ENCODE measurements around the gene CFAP65.

Gene CFAP65

DNA sequence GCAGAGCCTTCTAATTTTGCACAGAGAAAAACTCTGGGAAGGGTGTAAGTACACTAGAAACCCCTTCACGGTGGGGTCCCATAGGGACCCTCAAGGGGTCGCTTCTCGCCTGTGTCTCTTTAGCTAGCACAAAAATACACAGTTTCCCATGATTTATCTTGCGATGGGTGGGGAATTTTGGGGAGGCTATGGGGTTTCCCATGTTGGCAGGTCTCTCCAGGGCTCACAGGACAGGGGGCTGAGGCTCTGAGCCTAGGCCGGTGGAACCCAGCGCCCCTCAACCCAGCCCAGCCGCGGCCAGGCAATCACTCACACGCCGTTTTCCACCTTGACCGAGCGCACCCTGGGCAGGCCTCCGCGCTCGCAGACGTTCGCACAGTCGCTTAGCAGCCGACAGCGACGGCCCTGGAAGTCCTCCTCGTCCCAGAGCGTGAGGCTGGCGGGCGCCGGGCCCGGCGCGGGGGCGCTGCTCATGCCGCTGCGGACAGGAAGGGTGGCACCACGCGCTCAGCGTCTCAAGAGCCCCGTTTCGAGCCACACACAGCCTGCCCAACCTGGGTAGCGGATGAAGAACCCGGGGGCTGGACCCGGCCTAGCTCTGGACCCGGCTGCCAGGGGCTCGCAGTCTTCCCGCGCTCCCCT, 48.5 kb downstream of the CFAP65 start:
- DNase-seq (ENCODE audit: low spot score), result no peak

DNA sequence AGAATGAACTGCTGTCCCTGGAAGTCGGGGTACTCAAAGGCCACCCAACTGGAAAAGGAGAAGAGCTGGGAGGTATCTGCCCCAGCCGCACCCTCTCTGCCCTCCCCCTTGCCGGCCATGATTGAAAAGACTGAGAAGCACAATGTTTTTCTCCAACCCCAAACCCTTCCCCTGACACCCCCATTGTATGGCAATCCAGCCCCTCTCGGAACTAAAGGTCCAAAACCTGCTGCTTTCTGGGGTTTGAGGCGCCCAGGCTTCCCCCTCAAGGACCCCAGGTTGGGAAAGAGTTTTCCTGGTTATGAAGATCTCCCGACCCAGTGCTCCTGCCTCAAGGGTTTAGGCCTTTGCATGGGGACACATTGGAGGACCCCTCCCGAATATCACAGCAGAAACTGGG, 49.1 kb downstream of the CFAP65 start:
- no peak for DNase-seq (ENCODE audit: low spot score)

DNA sequence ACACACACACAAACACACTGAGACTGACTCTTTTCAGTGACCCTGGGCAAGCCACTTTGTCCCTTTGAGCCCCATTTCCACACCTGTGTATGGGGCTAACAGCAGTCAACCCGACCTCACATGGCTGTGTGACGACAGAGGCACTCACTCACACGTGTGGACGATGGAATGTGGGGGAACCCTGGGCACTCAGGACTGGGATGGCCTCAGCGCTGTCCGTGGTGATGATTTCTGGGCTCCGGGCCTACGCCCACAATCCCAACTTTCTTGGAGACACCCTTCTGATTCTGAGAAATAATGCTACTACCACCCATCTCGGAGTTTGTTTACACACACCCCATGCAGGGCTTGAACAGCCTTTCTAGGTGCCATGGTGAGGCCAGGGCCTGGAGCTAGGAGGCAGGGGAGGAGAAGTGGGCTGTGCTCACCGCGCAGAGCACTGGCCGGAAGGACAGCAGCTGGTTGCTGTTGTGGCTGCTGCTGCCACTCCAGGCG, 49.6 kb downstream of the CFAP65 start:
- no peak for DNase-seq (ENCODE audit: low spot score)

DNA sequence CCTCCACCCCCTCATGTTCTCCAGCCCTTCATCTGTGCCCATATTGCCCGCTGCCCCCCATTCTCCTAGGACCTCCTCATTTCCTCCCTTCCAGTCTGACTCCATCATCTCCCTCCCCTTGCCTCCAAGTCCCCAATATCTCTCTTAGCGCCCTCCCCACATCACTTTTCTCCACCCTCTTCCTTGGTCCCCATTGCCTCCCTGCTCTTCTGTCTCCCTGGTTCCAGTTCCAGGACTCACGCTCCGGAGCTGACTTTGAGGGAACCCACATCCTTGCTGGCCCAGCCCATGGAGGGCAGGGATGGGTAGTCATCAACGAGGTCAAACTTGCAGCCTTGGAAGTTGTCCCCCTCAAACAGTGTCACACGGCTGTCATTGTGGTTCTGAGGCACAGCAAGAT, 50.7 kb downstream of the CFAP65 start:
- DNase-seq (ENCODE audit: low spot score), result no peak

DNA sequence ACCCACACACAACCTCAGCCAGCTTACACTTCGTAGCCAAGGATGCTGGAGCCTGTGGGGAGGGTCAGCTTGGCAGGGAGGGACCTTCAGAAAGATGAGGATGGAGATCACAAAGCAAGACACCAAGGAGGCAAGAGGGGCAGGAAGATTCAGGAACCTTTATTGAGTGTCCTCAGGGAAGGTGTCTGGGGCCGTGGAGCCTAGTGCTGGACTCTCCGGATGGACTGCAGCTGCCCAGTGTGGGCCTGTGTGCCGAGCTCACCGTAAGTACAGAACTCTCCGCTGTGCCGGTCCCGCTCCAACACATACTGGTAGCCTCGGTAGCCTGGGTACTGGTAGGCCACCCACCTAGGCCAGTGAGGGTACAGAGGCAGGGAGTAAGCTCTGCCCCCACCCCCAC, 51.3 kb downstream of the CFAP65 start:
- DNase-seq (ENCODE audit: low spot score), result no peak

DNA sequence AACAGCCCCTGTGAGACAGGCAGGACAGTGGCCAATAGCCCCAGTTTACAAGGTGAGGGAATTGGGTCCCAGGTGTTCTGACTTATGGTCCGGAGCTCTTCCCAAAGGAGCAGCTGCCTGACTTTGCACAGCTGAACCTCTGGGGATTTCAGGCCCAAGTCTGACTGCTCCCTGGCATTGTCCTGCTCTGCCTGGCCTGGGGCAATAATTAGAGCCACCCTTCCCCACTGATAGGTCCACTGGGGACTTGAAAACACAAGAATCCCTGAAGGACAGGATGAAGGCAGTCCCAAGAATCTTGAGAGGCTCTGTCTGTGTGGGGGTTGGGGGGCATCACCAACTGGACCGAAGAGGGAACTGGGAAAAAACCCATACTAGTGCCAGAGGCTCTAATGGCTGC, 52.7 kb downstream of the CFAP65 start:
- DNase-seq (ENCODE audit: low spot score), result no peak

DNA sequence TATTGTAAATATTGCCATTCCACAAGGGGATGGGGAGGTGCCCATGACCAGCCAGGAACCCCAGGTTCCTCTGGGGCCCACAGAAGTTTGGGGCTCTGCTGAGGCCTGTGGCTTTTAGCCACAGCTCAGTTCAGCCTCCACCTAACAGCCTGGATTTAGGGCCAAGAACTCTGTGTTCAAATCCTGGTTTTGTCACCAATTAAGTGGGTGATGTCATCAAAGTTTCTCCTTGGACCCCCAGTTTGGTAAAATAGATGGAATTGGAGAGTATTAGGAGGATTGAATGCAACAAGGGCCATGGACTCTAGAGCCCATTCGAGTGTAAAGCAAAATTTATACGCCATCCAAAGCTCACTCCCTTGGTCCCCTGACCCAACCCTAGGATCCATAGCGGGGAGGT, 53.2 kb downstream of the CFAP65 start:
- no peak for DNase-seq (ENCODE audit: low spot score)

DNA sequence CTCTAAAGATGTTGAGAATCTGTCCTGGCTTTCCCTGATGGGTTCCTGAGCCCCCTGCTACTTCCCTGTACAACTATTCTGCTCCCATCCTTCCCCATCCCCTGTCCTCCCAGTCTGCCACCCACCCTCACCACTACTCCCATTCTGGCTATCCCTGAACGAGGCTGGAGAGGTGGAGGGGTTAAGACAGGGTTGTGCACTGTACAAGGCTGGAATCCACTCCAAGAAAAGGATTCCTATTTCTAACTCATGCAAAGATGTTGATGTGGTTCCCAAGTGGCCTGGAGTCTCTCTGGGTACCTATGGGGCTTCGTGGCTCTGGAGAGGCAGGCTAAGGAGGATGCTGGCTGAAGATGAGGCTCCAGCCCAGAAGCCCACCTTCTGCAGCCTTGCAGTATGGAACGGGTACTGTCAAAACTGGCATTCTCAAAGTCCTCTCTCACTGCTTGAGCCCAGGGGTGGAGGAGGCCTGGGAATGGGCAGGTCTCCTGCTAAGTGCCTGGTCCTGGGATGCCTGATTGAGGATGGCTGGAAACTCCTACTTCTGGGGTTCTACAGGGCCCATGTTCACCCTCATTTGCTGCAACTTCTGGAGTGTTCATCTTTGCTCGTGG, 55.1 kb downstream of the CFAP65 start:
- no peak for DNase-seq (ENCODE audit: low spot score)

DNA sequence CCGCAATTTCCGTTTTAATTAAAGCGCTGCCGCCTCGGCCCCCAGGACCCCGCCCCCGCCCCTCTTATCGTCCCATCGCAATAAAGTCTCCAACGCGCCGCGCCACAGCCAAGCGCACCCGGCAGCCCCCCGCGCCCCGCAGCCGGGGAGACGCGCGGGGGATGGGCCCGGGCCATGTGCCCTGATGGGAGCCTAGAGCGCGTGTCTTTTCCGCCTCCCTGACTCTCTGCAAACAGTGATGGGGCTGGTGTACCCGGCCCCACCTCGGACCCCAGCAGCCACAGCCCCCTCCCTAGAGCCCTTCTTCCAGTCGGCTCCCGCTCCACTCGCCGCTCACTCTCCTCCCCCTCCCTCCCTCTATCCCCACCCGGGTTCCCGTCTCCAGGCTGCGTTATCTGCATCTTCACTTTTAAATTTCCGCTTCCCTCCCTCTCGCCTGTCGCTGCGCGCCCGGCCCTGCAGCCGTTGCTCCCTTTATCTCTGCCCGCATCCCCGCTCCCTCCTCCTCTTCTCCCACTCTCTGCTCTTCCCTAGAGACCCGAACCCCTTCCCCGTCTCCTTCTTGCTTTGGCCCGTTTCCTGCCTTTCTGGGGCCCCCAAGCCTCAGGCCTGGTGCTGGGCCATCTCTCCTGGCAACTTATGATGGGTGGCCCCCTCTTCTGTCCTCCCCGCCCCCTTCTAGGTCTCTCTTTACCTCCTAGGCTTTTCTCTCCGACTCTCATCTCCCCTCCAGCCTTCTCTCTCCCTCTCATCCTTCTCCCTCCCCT, 55.8 kb downstream of the CFAP65 start:
- no peak for DNase-seq (ENCODE audit: low spot score)

DNA sequence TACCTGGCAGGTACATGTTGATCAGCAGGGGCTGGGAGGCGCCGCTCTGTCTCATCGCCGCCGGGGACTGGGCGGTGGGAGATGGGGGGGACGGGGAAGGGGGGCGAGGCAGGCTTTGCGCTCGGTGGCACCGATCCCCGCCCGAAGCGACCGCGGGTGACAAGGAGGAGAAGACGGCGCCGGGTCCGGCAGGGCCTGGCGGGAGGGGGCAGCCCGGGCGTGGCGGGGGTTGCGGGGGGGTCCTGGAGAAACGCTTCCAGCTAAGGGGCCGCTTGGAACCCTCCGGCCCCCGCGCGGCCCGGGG, 56.3 kb downstream of the CFAP65 start, which contains the start of gene FEV:
Gene FEV (minus strand): TSS at position 164 of the 304 bp plus-strand sequence. CDS start 109 bp downstream, at position 55.
- no peak for DNase-seq (ENCODE audit: low spot score)

DNA sequence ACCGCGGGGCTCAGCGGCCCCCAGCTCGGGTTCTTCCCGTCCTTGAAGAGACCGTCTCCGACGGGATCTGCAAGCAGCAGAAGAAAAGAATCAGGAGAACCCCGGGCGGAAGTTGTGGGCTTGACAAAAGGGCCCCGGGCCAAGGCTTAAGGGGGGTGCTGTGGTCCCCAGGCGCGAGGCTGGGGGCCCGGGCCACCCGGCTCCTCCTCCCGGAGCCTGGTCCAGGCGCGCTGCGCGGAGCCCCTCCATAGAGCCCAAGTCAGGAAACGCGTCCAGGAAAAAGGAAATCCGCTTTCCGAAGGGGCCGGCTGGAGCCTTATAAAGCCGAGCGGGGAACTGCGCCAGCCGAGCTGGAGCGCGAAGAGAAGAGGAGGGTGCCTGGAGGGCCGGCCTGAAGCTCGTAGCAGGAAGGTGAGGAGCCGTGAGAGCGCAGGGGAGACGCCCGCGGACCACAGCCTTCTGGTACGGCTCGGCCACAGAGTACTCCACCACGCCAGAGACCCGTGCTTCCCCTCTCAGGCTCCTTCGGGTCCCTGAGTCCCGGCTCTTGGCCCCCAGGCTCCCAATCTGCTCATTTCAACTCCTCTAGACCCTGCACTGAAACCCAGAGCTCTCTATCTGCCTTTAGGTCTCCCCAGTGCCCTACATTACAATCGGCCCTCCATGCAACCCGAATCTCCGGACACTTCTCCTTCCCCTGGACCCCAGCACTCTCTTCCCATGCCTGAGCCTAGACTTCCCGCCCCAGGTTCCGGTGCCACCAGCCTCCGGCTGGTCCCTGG, 56.9 kb downstream of the CFAP65 start:
- DNase-seq (ENCODE audit: low spot score), result no peak

DNA sequence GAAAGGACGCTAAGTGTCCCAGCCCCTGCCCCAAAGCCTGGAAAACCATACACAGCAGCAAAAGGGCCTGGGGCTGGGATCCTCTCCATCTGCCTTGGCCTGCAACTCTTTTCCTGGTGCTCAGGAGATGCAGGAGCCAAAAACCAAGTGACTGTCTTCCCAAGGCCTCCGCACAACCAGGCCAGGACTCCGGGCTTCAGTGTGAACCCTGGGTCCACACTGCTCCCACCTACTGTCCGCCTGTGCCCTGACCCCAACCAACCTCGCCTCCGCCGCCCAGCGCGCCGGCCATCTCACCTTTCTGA, 57.4 kb downstream of the CFAP65 start:
- no peak for DNase-seq (ENCODE audit: low spot score)

DNA sequence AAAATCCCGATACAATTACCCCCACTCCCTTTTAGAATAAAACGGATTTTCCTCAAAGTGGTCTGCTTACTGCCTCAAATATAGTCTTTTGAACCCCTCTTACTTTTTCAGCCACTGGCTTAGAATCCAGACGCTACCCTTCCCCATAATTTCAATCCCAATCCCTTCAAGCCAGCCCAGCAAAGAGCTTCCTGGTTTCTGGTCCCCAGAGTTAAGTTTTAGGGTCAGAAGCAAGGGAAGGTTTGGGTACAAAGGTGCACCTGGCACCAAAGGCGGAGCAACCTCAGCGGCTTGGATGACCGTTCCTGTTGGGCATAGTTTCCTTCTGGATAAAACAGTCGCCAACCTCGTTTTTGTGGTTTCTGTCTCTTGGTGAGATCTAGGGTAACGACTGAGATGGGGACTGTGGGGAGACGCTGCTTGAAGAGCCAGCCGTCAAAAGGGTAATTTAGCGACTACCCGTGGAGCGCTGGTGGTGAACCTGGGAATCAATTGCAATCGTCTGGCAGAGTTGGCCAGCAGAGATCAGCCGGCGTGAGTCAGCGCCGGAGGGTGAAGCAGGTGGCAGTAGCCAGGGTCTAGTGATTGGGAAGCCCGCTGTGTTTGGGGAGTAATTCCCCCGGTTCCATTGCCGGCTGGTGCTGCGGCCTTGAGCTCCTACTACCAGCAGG, 57.9 kb downstream of the CFAP65 start:
- DNase-seq (ENCODE audit: low spot score), result no peak

DNA sequence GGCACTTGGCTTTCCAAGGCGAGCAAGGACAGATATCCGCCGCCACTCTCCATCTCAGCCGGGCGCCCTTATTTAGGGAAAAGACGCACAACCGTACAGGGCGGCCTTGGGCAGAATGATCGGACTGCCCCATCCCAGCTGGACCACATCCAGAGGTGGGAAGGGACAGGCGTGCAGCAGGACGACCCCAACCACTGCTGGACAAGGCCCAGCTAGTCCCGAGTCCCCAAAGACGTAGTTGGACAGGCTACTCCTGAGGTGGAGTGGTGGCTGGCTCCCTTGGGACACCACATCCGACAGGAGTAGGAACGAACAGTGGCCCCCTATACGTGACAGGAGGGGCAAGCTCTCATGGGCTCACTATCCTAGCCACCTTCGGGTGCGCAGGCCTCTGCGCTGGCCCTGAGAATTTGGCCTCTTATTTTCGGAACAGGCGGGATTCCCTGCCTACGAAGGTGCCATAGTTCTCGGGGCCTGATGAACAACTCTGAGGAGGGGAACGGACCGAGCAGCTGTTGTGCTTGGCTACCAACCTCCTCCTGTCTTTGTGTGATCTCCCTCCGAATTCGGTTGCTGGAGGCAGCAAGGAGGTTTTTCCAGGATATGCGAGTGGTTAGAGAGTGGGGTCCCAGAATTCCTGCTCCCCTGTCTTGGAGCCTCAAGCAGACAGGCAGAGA, 58.6 kb downstream of the CFAP65 start:
- DNase-seq (ENCODE audit: low spot score), result no peak

DNA sequence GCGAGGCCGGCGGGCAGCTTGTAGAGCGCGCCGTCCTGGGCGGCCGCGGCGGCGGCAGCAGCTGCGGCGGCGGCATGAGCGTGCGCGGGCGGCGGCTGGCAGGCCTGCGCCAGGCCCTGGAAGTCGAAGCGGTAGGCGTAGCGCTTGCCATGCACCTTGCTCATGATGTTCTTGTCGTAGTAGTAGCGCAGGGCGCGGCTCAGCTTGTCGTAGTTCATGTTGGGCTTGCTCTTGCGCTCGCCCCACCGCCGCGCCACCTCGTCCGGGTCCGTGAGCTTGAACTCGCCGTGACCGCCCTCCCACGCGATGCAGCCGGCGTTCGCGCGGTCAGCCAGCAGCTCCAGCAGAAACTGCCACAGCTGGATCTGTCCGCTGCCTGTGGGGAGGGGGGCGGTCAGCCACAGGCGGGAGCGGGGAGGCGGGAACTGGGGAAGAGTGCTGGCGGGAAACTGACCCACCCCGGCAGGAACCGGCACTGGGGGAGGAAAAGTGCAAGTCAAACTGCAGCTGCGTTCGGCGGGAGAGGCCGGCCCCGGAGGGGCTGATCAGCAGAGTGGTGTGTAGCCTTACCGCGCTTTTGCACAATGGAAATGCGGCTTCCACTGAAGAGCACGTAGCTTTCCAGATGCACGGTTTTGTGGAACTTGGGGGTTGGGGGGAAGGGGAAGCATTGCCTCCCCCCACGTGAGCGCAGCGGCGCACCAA, 59.3 kb downstream of the CFAP65 start:
- no peak for DNase-seq (ENCODE audit: low spot score)

DNA sequence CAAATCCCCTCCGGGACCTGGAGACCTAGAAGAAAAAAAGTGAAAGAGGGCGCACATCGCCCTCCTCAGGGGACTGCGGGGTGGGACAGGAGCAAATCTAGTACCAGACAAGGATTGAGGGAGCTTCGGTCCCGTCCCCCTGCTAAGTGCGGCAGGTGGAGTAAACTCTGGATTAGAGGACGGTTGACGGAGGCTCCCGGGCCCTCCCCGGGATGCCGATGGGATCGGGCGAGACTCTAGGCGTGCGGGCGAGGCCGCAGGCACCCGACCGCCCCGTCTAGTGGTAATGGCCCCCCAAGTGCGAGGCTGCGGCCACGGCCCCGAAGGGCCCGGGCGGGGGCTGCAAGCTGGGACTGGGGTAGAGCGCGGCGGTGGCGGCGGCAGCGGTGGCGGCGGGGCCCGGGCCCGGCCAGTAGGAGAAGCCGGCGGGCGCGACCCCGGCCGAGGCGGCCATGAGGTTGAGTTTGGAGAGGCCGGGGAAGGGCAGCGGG, 59.9 kb downstream of the CFAP65 start:
- DNase-seq (ENCODE audit: low spot score), result no peak

DNA sequence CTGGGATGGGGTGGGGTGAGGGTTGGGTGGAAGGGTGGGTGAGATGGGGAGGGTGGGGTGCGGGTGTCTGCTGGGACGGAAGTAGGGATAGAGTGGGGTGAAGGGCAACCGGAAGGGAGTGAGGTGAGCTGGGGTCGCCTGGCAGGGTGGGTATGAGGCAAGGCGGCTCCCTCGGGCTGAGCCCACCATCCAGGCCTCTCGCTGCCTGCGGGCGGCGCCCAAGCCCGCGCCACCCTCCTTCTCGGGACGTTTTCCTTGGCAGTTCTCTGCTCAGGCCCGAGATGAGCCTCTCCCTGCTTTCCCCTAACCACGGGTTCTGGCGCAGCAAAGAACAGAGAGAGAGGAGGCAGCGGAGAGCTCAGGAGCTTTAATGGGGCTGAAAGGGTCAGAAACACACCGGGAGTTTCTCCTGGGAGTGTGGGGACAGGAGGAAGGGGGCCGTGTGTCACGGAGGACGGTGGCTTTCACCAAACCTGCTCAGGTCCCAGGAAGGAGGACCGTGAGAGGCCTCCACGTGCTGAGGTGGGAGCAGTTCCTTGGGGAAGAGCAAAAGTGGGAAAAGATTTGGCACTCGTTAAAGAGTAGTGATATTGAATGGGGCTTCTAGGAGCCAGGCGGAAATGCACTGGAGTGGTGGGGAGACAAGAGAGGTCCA, 60.5 kb downstream of the CFAP65 start:
- DNase-seq (ENCODE audit: low spot score), result no peak

DNA sequence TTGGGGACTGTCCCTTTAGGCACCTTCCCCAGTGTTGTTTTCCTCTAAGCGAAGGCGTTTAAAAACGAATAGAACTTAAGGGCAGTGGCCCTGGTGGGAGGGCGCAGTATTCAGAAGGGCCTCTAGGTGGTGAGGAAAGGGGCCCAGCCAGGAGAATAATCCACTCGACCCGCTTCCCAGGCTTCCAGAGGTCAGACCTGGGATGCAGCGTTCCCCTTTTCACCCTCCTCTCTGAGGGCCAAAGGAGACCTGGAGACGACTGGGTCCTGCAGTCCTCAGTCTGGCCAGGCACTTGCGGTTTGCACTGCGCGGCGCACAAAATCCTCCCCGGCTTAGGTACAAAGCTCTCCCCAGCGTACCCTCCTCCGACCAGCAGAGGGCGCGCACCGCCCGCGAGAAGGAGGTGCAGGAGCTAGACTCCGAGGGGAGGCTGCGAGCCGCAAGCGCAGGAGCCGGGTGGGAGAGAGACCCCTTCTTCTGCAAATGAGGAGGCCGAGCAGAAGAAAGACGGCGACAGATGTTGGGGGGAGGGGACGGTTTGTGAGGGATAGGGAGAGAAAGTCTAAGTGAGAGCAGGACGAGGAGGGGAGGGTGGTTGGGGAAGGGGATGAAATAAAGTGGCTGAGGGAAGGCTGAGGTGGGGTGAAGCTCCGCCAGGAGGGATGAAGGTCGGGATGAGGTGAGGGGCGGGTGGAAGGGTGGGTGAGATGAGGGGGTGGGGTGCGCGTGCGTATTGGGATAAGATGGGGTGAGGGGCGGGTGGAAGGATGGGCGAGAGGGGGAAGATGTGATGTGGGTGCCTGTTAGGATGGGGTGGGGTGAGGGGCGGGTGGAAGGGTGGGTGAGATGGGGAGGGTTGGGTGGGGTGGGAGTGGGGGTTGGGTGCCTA, 61.2 kb downstream of the CFAP65 start:
- peak; percentile 54 for DNase-seq (ENCODE audit: low spot score)

DNA sequence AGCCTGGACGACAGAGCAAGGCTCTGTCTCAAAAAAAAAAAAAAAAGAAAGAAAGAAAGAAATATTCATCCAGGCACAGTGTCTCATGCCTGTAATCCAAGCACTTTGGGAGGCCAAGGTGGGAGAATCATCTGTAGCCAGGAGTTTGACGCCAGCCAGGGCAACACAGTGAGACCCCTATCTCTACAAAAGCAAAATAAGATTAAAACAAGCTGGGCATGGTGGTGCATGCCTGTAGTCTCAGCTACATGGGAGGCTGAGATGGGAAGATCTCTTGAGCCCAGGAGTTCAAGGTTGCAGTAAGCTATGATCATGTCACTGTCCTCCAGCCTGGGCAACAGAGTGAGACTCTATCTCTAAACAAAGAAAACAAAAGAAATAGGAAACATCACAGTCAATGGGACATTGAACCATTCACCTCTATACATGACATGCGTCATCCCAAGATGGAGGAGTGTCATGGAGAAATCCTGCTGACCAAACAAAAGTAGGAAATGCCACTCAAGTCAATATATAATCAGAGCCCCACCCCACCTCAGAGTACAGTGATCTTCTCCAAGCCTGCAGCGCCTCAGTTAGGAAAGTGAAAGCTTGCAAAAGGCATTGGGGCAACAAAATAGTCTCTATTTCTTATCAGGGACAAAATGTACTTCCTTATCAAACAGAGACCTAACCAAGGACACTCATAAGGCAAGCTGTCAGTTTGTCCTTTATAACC, 66.1 kb downstream of the CFAP65 start:
- DNase-seq (ENCODE audit: low spot score), result no peak
